NCI-H526 (cell line): ENCODE data around the gene OTULIN.

Experiments
- DNase-seq, 2 experiments: peaks; one replicate each; lab custom pipeline; 2025; lab: John Stamatoyannopoulos, UW

Gene OTULIN

DNA sequence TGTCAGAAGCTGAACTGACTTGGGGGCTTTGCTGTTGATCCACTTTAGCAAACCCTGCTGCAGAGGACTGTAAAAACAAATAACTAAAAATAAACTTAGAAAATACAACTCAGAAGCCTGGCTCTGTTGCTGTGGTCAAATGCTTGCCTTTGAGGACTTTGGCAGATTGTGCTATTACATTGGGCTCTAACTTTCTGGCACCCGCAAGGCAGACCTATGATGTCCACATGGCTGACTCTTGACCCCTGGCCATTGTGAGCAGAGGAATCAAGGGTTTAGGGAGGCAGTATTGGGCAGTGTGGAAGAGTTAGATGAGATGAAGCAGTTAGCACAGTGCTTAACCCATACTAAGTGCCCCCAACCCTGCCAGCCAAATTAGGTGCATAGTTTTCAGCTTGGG lies 34.0 kb downstream of the OTULIN start:
- no peak for DNase-seq

DNA sequence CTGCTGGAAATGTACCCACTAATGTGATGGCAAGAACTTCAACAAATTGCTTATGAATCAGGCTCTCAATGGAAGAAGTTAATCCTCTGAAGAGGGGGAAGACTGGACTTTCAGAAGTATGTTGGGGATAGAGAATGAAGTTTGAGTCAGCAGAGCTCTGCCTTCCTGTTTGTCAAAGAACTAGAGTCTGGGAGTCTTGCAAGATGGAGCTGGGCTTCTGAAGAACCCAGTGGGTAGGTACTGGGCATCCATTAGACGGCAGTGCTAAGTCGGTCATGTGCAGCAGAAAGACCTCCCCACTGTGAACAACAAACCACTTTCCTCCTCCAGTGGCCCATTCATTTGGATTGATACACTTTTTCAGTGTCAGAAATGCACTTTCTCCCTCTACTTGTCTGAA lies 34.6 kb downstream of the OTULIN start:
- no peak for DNase-seq

DNA sequence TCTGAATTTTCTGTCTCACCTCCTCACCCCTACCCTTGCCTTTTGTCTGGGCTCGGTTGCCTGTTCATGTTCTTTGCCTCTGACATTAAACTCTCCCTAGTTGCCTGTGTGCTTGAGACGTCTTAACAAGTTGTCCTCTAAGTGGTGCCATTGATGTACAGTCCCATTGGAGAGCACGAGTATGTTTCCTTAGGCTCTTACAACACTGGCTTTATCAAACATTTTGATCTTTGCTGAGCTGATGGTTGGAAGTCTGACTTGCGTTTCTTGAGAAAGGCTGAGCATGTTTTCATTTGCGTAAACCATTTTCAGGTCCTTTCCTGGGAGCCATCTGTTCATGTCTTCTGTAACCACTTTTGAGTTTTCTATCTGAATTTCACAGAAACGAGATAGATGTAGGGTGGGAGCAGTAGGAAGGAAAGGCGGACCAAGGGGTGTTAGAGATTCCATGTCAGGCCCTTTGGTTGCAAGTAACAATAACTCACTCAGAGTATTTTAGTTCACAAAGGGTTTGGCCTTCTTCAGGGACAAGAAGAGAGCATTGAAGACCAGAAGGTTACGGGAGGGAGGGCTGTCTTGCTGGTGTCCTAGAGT lies 35.4 kb downstream of the OTULIN start:
- no peak for DNase-seq

DNA sequence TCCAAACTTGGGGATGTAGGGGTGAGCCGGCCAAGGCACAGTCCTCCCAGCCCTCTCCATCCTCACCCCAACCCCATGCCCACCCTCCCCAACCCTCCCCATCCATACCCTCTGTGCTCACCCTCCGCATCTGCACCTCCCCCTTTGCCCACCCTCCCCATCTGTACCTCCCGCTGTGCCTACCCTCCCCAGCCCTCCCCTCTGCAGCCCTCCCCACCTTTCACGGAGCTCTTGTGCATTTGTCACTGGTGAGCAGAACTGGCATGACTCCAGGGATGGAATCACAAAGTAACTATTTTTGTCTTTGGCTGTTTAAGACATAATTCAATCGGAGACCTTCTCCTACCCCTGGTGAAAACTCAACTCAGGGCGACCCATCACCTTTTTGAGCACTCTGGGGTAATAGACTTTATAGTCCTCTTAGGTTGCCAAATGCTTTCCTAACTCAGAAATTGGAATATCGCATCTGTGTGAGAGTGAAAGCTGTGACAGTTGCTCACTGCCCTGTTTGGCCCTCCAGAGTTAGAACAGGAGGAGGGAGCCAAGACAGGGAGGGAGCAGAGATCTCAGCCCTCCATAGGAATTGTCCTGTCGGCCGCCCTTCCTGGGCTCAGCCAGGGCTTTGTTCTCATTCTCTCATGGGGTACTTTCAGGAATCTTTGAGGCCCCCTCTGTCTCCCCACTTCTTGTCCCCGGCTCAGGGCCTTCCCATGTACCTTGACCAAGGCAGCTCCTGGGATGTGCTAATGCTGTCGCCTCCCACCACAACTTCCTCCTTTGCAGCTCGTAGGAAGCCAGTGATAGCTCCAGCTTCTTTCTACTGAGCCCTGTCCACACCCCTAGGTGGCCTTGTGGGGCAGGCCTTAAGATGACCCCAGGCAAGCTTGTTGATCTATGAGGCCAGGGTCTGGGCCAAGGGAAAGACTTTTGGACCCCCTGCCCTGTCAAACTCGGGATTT lies 36.2 kb downstream of the OTULIN start:
- DNase-seq: no peak

DNA sequence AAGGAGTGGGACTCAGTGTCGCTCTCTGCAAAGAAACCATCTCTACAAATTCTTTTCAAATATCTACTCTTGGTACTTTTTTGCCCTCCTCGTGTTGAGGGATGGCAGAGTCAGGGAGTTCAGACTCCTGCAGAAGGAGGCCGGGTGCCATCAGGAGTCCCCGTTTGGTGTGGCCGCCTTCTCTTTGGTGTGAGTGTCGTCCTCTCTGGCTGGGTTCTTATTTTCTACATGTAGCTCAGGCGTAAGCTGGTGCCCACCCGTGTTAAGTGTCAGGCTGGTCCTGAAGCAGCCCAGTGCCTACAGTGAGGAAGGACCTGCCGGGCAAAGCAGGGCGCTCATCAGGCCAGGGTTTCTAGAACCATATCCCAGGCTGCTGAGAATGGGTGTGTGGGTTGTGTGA lies 37.0 kb downstream of the OTULIN start:
- no peak for DNase-seq

DNA sequence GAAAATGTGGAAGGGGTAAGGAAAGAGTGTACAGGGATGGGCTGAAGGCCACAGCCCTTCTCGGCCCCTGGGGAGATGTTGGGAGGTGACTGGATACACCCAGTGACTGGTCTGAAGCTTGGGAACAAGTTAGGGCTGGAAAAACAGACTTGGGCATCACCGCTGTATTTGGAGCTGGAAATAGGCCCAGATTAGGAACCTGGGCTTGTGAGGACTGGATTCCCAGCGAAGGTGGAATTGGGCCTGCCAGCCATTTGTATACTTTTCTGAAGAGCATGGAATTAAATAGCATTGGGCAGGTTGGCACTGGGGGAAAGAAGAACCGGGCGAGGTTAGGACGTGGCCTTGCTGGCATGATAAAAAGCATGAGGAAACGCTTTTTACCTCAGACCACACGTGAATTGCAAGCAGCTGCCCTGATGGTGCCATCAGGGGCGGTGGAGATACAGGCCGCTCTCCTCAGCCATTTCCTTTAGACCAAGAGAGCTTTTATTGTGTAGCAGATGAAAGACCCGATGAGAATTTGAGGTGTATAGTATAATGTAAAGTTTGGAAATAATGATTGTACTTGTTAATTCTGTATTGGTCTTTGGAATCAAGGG lies 37.8 kb downstream of the OTULIN start:
- DNase-seq: no peak

DNA sequence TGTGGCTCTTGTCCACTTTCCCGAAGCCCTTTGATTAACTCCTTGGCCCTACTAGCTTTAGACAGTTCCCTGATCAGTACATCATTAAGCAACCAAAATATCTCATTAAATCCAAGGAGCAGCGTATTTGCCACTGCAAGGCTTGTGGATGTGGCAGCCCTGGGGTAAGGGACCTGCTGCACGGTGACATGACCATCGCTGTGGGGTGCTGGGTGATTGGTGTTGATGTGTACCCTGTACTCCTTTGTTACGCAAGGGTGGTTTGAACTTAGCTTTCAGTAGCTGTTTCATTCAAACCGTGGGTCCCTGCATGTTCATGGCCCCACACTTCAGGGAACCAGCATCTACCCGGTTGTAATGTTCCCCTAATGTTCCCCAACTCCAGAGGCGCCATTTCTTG lies 41.0 kb downstream of the OTULIN start:
- no peak for DNase-seq

DNA sequence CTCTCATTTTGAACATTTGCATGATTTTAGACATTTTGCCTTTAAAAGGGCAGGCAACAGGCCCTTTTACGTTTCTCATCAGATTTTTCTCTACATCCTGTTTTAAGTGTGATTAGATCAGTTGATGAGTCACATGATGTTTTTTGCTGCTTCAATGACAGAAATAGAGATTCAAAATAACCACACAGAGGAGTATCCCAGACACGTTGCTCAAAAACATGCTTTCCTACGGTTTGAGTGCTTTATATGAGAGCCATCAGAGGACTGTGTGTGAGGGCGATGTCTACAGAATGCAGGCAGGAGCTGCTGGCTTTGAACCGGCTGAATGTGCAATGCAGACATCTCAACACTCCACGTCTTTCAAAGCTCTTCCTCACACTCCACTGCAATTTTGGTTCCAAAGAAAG lies 42.1 kb downstream of the OTULIN start:
- no peak for DNase-seq

DNA sequence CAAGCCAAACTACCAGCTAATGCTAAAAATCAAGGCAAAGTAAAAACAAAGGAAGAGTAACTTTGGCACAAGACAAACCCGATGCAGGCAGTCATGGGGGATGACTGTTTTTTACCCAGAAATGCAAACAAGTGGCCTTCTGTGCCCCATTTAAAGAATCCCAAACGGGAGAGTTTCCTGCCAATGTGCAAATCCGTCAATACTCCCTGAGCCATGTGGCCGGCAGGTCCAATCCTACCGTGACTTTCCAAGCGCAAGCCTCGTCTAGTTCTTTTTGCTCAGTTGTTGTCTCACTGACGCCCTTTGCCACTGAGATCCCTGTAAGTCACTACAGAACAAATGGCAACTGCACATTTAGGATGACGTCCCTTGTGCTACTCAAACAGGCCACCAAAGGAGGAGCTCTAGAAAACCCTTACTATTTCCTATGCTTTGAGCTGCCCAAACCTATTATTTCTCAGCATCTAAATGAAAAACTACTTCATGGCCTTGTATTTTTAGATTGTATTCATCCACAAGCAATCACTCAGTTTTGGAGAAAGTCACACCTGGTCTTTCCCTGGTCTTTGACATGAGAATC lies 43.4 kb downstream of the OTULIN start:
- DNase-seq: no peak

DNA sequence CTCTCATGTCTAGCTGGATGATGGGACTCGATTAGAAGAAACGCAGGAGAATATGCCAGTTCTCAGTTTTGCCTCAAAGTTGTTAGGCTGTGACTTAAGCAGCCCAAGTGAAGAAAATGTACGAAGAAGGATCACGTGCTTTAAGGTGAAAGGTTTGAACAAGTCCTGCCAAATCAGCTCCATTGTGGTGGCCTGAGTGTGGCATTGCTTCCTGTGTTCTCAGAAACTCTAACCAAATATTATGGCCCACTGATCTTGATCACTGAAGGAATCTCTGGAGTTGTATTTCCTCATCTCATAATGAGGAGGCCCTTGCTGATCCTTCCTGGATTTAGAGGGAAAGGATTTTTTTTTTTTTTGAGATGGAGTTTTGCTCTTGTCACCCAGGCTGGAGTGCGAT lies 44.0 kb downstream of the OTULIN start:
- no peak for DNase-seq

DNA sequence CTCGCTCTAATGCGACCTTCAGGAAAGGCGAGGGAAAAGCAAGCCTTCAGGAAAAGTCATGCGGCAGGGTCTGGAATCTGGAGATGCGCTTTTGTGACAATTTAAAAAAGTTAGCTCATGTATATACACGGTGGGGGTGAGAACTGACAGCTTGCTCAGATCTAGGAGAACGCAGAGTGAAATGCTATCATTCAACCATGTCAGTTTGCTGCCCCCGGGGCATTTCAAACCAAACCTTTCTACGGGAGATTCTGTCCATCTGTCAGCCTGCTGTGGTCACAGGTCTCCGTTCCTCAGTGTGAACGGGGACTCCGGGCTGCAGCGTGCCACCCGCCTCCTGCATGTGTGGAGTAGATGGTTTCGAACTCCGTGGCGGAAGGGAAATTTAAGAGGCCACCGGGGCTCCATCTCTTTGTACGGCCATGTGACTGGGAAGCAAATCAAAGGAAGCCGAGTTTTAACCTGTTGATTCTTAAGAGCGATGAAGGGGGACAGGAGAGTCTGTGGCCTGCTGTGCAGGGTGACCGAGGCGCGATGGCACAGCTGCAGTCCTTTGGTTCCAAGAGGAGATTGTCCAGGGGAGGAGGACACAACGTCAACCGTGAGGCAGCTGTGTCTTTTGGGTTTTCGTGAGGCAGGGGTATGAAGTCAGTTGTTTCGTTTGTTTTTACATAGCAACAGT lies 45.9 kb downstream of the OTULIN start:
- no peak for DNase-seq

DNA sequence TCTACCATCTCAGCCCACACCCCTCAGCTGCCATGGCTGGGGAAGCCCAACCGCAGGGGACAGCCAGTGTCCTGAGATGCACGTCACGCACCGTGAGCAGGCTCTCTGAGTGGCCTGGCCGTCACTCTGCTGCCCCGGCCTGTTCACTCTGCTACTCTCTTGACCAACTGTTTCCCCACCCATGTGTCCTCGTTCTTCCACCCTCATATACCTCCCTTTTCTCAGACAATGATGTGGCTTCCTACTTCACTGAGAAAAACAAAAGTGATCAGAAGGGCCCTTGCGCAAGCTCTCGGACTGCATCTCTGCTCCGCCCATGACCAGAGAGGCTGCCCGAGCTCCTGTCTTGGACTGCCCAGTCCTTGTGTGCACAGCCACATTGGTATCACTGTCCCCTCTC lies 47.6 kb downstream of the OTULIN start:
- DNase-seq: no peak

DNA sequence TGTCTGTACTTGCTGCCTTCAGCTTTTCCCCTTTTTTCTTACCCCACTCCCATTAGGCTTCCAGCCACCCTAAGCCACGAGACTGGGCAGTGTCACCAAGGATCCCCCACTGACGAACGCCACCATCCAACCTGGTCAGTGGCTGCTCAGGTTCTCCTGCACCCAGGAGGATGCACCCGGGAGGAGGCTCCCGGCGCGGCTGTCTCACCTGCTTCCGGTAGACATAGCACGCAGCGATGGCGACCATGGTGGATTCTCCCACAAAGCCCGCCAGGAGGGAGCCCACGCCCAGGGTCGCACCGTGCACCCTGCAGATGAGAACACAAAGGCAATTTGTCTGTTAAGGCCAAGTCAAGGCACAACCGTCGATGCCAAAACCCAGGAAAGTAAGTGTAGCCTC lies 48.1 kb downstream of the OTULIN start:
- DNase-seq: no peak

DNA sequence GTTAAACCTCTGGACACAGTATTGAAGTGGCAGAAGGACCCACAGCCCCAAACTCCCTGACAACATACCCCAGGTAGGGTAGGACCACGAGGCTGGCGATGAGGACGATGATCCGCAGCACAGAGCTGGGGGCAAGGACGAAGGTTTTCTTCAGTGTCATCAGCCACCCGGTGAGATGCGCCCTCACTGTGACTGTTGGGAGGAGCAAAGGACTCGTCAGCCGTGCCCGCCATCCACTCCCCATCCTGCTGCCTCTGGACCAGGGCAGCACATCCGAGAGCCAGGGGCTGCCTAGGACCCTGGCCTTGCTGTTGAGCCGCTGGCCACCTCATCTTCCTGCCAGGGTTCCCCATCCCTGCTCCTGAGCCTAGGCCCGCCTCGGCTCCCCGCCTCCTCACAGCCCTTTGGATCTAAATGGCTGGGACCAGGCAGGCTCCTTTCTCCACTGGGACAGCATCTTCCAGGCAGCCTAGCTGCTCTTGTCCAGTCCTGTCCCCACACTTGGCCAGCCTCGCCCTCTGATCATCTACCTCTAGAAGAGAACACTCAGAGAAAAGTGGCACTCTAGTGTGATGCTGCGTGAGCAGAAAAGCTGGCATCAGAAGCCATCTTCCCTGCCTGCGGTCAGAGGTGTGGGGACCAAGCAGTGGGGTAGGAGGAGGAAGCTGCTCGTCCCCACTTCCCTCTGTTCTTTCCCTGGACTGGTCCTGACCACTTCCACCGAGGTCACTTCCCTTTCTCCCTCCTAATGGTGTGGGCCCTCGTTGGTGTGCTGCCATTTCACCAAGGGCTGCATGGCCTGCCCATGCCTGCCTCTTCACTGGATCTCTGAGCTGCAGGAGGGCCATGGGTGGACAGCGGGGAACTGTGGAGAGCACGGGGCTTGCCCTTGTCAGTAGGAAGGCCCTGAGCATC lies 49.2 kb downstream of the OTULIN start:
- no peak for DNase-seq

DNA sequence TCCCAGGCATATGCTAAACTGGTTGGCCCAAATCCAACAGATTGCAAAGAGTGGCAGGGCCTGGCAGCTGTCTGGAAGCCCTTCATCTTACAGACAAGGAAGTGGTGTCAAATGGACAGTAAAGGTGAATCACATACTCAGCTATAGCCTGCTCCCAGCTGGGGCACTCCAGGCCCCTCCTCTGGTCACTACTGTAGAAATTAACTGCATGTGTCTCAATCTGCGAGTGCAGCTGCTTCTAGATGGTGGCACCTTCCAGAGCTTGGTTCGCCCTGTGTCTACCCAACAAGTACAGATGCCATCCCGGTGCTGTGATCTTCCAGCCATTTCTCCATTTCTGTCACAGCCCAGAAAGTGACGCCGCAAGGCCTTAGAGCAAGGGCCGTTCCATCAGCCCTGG lies 50.2 kb downstream of the OTULIN start:
- DNase-seq: no peak

DNA sequence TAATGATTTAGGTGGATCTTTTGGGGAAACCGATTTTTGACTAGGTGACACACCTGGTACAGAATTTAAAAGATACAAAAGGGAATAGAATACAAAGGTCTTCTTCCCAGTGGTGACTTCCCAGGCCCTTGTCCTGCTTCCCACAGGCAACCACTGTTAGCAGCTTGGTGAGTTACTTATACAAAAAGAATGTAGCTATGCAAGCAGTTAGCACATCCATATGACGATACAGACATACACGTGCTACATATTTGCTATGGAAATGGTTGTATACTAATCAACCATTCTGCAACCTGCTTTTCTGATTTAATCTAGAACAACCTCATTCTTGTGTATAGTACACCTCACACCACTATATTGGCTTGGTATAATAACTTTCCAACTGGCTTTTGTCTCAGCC lies 51.0 kb downstream of the OTULIN start:
- DNase-seq: no peak

DNA sequence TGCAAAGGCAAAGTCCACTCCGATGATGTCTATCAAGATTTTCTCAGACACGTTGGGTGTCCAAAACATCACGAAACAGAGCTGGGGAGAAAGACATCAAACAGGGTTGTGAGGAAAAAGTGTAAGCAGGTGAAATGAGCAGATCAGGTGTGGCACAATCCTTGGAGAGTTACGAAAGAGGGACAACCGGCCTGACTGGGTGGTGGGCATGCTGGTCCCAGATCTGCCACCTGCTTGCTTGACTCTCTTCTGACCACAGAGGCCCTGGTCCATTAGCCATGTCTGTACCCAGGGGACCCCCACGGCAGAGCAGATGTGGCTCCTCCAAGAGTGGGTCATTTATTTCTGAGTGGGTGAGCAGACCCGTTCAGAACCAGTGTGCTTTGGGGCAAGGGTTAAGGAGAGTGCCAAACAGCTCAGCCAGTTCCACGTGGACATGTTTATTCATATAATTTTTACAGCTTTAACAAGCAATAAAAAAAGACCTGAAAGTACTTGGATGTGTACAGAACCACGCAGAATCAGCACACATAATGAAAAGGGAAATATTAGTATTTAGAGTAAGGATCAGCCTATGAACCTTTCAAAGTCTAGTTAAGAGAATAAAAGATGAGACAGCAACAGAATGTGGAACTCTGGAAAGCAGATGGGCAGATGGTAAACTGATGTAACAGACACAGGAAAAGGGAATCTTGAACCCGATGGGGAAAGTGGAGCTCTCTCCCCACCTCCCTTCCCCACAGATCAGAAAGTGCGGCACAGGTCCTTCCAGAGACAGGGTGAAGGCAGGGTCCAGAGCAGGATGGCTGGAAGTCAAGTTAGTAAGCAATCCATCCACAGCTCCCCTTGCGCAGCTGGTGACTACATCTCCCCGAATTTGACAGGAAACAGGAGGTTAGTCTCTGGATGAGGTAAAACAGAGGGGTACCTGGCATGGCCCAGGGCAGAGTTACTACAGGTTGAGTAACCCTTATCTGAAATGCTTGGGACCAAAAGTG lies 52.5 kb downstream of the OTULIN start:
- no peak for DNase-seq

DNA sequence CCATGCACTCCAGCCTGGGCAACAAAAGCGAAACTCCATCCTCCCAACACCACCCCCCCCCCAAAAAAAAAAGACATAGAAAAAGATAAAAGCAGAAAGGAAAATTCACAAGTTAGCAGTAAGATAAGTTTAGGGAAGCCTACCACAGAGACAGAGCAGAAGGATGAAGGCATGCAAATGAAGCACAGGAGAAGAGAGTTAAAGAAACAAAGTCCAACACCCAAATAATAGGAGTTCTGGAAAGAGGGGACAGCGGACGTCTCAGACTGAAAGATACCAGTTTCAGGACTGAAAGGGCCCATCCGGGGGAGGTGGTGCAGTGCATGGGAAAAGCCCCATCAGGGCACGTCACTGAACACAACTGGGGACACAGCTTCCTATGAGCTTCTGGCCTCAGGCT lies 54.3 kb downstream of the OTULIN start:
- DNase-seq: no peak

DNA sequence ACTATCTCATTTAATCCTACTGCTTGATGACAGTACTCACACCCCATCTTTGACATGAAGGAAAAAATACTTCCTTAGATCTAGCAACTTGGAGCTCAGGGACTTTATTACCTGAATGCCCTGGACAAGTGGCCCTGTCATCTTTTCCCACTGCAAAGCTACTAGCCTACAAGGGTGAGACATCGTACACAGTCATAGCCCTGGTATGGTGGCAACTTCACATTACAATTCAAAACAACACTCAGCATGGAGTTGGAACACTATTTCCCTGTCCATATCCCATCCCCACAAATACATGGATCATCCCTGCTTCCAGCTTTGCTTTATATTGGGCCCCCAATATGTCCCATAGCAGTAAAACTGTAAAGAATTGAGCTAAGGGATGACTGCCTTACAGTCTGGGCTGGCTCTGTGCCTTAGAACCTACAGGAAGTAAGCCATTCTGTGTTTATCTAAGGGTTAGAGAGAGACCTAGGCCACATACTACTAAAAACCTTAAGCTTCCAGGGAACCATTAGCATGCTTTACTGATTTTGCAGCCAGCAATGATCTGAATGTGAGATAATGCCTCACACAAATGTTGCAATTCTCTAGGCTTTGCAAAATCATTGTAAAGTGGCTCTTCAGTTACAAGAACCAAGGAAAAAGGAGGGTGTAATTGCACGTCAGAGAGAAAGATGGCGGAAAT lies 55.9 kb downstream of the OTULIN start:
- DNase-seq: no peak
